ENCODE results near the gene RDH11.

DNA sequence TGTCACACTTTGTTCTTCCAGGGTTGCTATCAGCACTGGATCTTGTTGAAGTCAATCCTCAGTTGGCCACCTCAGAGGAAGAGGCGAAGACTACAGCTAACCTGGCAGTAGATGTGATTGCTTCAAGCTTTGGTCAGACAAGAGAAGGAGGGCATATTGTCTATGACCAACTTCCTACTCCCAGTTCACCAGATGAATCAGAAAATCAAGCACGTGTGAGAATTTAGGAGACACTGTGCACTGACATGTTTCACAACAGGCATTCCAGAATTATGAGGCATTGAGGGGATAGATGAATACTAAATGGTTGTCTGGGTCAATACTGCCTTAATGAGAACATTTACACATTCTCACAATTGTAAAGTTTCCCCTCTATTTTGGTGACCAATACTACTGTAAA lies 44.9 kb downstream of the RDH11 start:
- no peak for TF ChIP-seq POLR2AphosphoS5 (IDR thresholded peaks at IDR 0.05; ENCODE audit: low read depth, low read length)
- TF ChIP-seq, protein P1, sequence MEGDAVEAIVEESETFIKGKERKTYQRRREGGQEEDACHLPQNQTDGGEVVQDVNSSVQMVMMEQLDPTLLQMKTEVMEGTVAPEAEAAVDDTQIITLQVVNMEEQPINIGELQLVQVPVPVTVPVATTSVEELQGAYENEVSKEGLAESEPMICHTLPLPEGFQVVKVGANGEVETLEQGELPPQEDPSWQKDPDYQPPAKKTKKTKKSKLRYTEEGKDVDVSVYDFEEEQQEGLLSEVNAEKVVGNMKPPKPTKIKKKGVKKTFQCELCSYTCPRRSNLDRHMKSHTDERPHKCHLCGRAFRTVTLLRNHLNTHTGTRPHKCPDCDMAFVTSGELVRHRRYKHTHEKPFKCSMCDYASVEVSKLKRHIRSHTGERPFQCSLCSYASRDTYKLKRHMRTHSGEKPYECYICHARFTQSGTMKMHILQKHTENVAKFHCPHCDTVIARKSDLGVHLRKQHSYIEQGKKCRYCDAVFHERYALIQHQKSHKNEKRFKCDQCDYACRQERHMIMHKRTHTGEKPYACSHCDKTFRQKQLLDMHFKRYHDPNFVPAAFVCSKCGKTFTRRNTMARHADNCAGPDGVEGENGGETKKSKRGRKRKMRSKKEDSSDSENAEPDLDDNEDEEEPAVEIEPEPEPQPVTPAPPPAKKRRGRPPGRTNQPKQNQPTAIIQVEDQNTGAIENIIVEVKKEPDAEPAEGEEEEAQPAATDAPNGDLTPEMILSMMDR (IDR thresholded peaks at IDR 0.05): no peak
- TF ChIP-seq, protein P2, sequence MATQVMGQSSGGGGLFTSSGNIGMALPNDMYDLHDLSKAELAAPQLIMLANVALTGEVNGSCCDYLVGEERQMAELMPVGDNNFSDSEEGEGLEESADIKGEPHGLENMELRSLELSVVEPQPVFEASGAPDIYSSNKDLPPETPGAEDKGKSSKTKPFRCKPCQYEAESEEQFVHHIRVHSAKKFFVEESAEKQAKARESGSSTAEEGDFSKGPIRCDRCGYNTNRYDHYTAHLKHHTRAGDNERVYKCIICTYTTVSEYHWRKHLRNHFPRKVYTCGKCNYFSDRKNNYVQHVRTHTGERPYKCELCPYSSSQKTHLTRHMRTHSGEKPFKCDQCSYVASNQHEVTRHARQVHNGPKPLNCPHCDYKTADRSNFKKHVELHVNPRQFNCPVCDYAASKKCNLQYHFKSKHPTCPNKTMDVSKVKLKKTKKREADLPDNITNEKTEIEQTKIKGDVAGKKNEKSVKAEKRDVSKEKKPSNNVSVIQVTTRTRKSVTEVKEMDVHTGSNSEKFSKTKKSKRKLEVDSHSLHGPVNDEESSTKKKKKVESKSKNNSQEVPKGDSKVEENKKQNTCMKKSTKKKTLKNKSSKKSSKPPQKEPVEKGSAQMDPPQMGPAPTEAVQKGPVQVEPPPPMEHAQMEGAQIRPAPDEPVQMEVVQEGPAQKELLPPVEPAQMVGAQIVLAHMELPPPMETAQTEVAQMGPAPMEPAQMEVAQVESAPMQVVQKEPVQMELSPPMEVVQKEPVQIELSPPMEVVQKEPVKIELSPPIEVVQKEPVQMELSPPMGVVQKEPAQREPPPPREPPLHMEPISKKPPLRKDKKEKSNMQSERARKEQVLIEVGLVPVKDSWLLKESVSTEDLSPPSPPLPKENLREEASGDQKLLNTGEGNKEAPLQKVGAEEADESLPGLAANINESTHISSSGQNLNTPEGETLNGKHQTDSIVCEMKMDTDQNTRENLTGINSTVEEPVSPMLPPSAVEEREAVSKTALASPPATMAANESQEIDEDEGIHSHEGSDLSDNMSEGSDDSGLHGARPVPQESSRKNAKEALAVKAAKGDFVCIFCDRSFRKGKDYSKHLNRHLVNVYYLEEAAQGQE (IDR thresholded peaks at IDR 0.05; ENCODE audit: insufficient read depth in 1 of 2, low read depth in 2 of 2, low read length in 1 of 2): no peak
